ENCODE measurements around the gene RANBP17.
A peak's percentile ranks its signal among the peaks of the same experiment; 100 is the strongest.
"Not testable (repeated sequence)": the region's sequence is repeated elsewhere in the genome, so short reads cannot be mapped to it uniquely, and the experiment has no call there.

The RANBP17 gene

DNA sequence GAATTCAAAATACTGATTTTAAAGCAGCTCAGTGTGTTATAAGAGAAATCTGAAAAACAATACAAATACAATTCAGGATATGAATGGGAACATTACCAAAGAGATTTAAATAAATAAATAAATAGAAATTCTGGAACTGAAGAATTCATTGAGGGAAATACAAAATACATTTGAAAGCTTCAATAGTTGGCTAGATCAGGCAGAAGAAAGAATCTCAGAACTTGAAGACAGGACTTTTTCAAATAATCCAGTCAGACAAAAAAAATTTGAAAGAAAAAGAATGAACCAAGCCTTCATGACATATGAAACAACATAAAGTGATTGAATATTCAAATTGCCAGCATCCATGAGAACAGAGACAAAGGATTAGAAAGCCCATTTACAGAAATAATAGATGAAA, 387.6 kb downstream of the RANBP17 start:
- DNase-seq (ENCODE audit: low spot score), result no peak

- DNase-seq (ENCODE audit: low spot score), result no peak
These were observed 388.9 kb downstream of the RANBP17 start for GRCh38 chr5:171250738-171251137.

- no peak for DNase-seq (ENCODE audit: low spot score)
These were observed 389.7 kb downstream of the RANBP17 start for GRCh38 chr5:171251519-171251918.

GRCh38 chr5:171252674-171253073, 390.9 kb downstream of the RANBP17 start:
- no peak for DNase-seq (ENCODE audit: low spot score)

GRCh38 chr5:171258737-171259415, 397.1 kb downstream of the RANBP17 start:
- DNase-seq (ENCODE audit: low spot score), result no peak

DNA sequence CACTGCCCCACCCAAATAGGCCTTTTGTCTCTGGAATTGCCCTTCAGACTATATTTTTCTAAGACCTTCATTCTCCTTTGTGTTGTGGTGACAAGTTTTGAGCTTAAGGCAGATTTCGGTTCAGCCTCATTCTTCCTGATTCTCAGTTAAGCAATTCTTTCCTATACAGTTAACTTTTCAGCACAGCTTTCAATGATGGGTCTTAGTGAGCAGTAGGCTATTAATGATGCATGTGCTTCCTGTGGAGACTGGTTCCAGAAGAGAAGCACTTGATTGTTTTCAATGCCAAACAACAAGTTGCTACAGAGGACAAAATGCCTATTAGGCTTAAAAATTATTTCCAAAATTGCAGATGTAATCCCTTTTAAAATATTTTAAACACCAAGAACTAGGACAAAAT, 399.5 kb downstream of the RANBP17 start:
- no peak for DNase-seq (ENCODE audit: low spot score)

DNA sequence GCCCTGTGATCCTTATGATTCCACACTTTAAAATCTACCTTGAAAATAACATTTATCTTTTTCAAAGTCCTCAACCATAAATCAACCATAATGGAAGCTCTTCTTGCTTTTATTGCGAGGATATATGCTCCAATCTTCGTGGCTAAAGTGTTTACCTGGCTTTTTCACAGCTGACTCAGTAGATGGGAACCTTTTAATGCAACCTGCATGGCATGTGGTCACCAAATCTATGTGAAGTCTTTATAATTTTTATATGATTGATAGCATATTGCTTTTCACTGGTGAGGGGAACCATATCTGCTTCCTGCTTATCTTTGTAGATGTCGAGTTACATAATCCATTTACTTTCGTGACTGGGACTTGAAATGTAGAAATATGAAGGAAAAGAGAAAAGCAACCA, 400.1 kb downstream of the RANBP17 start:
- no peak for DNase-seq (ENCODE audit: low spot score)

DNA sequence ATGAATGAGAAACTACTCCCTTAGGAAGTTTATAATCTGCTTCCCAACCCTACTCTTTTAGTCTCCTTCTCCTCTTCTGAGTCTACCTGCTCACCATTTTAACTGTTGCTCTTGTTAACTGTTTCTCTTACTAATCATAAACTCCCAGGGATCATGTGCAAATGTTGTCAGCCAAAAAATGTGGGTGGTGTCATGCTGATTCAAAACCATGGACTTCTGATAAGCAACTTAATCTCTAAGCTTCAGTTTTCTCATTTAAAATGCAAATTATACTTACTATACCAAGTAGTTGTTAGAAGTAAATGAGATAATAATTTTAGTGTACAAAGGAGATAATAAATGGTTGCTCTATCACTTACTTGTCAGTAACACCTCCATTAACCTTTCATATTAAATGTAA, 401.4 kb downstream of the RANBP17 start:
- DNase-seq (ENCODE audit: low spot score), result no peak

DNA sequence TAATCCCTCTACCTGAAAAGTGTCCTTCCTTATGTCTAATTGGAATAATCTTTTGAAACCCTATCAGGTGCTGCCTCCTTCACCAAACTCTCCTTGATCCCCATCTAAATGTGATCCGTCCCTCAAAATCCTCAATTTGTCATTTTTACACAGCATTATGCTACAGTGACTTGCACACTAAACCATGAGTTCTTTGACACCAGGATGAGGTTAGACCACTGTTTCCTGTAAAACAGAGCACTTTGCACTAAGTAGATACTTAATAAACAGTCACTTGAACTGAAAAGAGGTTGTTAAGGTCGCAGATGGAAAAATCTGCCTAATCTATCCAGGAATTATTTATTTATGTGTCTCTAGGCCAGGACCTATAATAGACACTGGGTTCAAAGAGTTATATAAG, 403.0 kb downstream of the RANBP17 start:
- no peak for DNase-seq (ENCODE audit: low spot score)

DNA sequence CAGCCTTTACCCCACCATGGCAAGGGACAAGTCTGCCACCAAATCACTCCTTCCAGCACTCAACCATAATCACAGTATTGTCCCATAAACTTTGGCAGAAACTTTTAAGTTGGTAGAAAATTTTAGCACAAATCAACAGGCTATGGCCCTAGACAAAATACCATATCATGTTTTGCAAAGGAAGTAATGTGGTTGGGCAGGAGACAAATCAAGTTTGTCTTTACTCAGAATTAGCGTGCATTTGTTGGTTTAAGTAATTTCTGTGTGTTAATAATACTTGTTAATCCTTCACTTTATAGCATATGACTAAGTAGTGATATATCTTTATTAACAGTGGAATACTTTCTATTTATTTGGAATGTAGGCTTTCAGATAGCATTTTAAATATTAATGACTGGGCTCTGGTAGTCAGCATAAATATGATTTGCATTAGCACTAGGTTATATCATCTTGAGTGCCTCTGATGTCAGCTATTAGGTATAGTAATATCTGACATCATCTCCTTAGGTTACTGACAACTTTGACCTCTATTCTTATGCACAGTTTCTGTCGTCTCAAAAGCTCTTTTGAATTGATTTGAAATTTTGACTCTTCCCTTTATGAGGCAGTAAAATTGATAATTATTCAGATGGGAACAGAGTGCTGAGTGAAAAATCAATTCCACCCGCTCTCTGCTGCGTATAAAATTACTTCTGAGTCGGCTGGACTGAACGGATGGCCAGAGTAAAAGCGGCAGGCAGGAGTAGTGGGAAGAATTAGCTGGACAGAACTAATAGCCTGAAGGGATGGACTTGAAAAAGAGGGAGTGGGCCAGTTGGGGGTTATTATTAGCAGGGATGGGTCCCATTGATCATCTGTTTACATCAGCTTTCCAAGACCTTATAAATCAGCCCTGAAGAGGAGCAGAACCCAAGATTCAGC, 407.1 kb downstream of the RANBP17 start:
- DNase-seq (ENCODE audit: low spot score), result no peak

DNA sequence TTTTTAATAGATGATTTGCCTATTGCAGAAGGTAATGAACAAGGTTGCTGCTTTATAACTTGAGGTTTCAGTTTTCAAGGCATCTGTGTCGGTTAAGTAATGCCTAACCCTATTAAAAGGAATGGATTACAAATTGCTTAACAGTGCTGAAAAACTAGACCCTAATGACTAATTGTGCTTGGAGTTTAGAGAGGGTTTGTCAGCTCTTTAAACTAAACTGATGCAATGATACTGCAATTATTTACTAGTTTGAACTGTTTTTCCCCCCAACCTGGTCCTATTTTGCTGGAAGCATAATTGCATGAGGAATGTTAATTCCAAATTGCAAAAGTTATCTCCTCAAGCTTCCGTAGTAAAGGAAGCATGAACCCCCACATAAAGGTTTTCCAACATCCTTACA, 407.9 kb downstream of the RANBP17 start:
- peak; percentile 42 for DNase-seq (ENCODE audit: low spot score)

DNA sequence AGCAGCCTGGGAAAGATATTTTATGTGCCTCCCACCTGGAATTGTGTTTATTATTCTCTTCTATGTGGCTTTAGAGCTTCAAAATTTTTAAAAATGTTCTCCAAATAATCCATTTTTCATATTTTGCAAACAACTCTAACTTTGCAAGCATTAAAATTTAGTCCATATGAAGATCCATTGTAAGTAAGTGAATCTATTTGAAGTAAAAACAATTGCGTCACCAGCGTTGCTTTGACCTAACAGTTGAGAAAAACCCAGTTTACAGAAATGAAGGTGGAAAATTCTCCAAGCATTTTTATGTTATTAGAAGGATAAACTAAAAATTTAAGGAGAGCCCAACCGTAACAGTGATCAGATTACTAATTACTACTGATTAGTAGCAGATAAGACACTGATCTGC, 408.3 kb downstream of the RANBP17 start:
- no peak for DNase-seq (ENCODE audit: low spot score)

DNA sequence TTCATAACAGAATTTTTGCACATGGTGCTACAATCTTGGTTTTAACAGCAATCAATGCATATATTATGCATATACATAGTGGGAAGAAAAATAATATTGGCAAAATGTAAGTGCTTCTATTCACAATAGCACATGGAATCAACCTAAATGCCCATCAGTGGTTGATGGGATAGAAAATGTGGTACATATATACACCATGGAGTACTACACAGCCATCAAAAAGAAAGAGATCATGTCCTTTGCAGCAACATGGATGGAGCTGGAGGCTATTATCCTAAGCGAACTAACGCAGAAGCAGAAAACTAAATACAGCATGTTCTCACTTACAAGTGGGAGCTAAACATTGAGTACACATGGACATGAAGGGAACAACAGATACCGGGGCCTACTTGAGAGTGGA, 410.0 kb downstream of the RANBP17 start:
- no peak for DNase-seq (ENCODE audit: low spot score)

- peak; percentile 20 for DNase-seq (ENCODE audit: low spot score)
These were observed 411.5 kb downstream of the RANBP17 start for GRCh38 chr5:171272996-171273970.

GRCh38 chr5:171275841-171276544, 414.2 kb downstream of the RANBP17 start:
- DNase-seq (ENCODE audit: low spot score), result no peak

- DNase-seq (ENCODE audit: low spot score), result no peak
These were observed 421.9 kb downstream of the RANBP17 start for GRCh38 chr5:171283753-171284152.

DNA sequence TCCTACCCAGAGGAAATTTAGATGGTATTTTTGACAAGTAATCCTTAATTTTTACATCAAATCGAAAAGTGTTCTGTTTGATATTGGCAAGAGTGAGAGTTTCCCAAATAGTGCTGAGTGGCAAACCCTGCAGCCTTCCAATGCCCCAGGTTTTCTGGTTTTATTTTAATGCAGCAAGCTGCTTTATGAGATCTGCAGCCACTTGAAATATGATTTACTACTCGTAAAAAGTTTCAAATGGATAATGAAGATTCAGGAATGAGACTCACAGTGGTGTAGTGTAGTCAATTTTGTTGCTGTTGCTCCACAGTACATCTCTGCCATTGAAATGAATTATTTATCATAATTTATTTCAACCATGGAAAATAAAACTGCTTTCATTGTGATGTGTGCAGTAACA, 423.6 kb downstream of the RANBP17 start:
- no peak for DNase-seq (ENCODE audit: low spot score)

GRCh38 chr5:171288066-171288465, 426.2 kb downstream of the RANBP17 start:
- DNase-seq (ENCODE audit: low spot score), result no peak

DNA sequence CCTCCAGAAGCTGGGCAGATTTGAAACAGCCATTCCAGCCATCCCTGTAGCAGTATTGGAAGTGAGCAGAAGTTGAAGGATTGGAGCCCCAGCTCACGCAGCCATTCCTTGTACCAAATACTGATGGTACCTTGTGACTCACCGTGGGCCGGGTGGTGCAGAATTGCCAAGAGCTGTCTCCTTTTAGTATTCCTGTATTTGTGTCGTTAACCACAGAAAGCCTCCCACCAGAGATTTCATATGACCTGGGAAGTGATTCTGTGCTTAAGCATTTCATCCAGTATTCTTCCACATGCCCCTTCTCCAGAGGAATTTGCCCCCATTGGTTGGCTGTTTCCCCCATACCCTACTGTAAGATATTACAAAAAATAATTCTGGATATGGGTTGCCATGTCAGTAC, 429.6 kb downstream of the RANBP17 start:
- no peak for DNase-seq (ENCODE audit: low spot score)

DNA sequence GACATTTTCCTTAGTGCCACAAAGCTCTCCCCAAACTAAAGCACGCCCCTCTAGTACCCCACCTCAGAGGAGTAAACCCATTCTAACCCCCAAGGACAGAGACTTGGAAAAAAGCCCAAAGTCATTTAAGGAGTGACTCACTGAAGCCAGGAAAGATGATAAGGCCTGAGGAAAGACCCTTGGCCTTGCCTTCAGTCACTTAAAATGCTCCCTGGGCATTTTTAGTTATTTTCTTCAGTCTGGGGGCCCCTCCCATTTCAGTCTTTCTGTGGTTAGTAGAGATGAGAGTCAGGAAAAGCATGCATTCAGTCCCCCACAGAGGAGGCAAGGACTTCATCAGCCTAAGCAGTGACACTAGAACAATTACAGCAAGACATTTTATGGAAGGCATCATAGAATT, 433.5 kb downstream of the RANBP17 start:
- DNase-seq (ENCODE audit: low spot score), result no peak

GRCh38 chr5:171295801-171296200, 434.0 kb downstream of the RANBP17 start:
- DNase-seq (ENCODE audit: low spot score), result no peak

GRCh38 chr5:171297941-171298340, 436.1 kb downstream of the RANBP17 start:
- DNase-seq (ENCODE audit: low spot score), result not testable (repeated sequence)

All from AG20443 (cell line).